Naive thymus-derived CD4-positive, alpha-beta T cell (primary cell): ENCODE measurements around the gene KRT32. TPM values are rescaled to one million over a fixed set of nuclear protein-coding genes. Genes with fewer than 3 reads are reported as not detected.

Experiments used
- ATAC-seq: fragments of 150-1000 bp; cut with Tn5 transposase; 2 replicates; pipeline ENCODE4 v1.10.0; 2021; ENCODE audit warnings: mild to moderate bottlenecking, moderate library complexity
- CTCF ChIA-PET: fragments of 350-600 bp; sonication (Branson Sonifier 250); formaldehyde crosslinking; loops from one replicate; lab custom pipeline; 2021; ENCODE audit warnings: antibody characterized with exemption; lab: Charles Lee
- POLR2A ChIA-PET: fragments of 350-600 bp; sonication (Branson Sonifier 250); formaldehyde crosslinking; loops from one replicate; lab custom pipeline; 2021; ENCODE audit warnings: antibody characterized with exemption, inconsistent platforms; lab: Charles Lee
- DNase-seq, 9 donors: peaks; one replicate each; pipeline versions ENCODE4 v3.0.0 to v3.0.0-alpha.2; 2020 to 2022; ENCODE audit warnings: mixed read lengths in 1 of 9
- H3K27ac ChIP-seq: one replicate; pipeline ENCODE4 v1.7.0; 2013; ENCODE audit warnings: mild to moderate bottlenecking, low read depth, low read length, moderate library complexity
- H3K27me3 ChIP-seq, 2 donors: one replicate each; pipeline ENCODE4 v1.7.0; 2013; ENCODE audit warnings: low read length in 2 of 2, mild to moderate bottlenecking in 2 of 2, moderate library complexity in 2 of 2; ENCODE audit not compliant: control insufficient read depth in 2 of 2, insufficient read depth in 2 of 2
- H3K36me3 ChIP-seq, 3 experiments: 1 replicate in 2 of 3; 2 replicates in 1 of 3; pipeline ENCODE4 v1.7.0; 2013; ENCODE audit warnings: low read length in 3 of 3, mild to moderate bottlenecking in 3 of 3, moderate library complexity in 1 of 3; ENCODE audit not compliant: insufficient read depth in 3 of 3, control insufficient read depth in 2 of 3
- H3K4me1 ChIP-seq, 2 donors: one replicate each; pipeline ENCODE4 v1.7.0; 2013; ENCODE audit warnings: low read length in 2 of 2, mild to moderate bottlenecking in 2 of 2, moderate library complexity in 1 of 2; ENCODE audit not compliant: control insufficient read depth in 2 of 2, insufficient read depth in 2 of 2
- H3K4me3 ChIP-seq: 2 replicates; pipeline ENCODE4 v1.7.0; 2013; ENCODE audit warnings: mild to moderate bottlenecking, low read length
- H3K9me3 ChIP-seq, 3 experiments: 1 replicate in 2 of 3; 2 replicates in 1 of 3; pipeline ENCODE4 v1.7.0; 2013; ENCODE audit warnings: low read length in 3 of 3; ENCODE audit not compliant: control insufficient read depth in 2 of 3
- H3K27ac Mint-ChIP-seq, 9 donors: one replicate each; pipeline ENCODE4 v1.8.0; 2020 to 2022; ENCODE audit warnings: mixed read lengths in 9 of 9, mild to moderate bottlenecking in 8 of 9, moderate library complexity in 5 of 9, inconsistent platforms in 2 of 9
- H3K27me3 Mint-ChIP-seq, 5 donors: one replicate each; pipeline ENCODE4 v1.8.0; 2021 to 2022; ENCODE audit warnings: mixed read lengths in 5 of 5, mild to moderate bottlenecking in 1 of 5
- H3K36me3 Mint-ChIP-seq, 5 donors: one replicate each; pipeline ENCODE4 v1.8.0; 2020 to 2022; ENCODE audit warnings: mixed read lengths in 5 of 5, mild to moderate bottlenecking in 3 of 5, inconsistent platforms in 1 of 5
- H3K4me1 Mint-ChIP-seq, 7 donors: one replicate each; pipeline ENCODE4 v1.8.0; 2020 to 2022; ENCODE audit warnings: mixed read lengths in 7 of 7, mild to moderate bottlenecking in 3 of 7, inconsistent platforms in 1 of 7
- H3K4me3 Mint-ChIP-seq, 10 donors: one replicate each; pipeline ENCODE4 v1.8.0; 2020 to 2022; ENCODE audit warnings: mild to moderate bottlenecking in 10 of 10, mixed read lengths in 10 of 10, moderate library complexity in 6 of 10, inconsistent platforms in 2 of 10
- H3K9me3 Mint-ChIP-seq, 11 donors: one replicate each; pipeline ENCODE4 v1.8.0; 2020 to 2022; ENCODE audit warnings: mixed read lengths in 11 of 11, mild to moderate bottlenecking in 4 of 11, inconsistent platforms in 1 of 11, moderate library complexity in 1 of 11
- intact Hi-C, 2 donors: fragments of 100-400 bp; cut with micrococcal nuclease; formaldehyde crosslinking; loops; one replicate each; pipeline ENCODE4 v1.15.1; 2023
- microRNA-seq: library from miRNA; unstranded; fragments of <30 nt; microRNA quantifications from one replicate; pipeline ENCODE4 v1.2.0, GENCODE V29; 2022; ENCODE audit warnings: borderline microRNAs expressed
- polyA plus RNA-seq, 2 donors: library from polyadenylated mRNA; unstranded; fragments of 300-500 nt; fragmentation: Illumina TruSeq; gene quantifications; one replicate each; pipeline ENCODE4 v1.2.3, GENCODE V29; 2021
- total RNA-seq, 6 experiments: library from RNA in 5 of 6; stranded (reverse) in 5 of 6; gene quantifications; 1 replicate in 5 of 6; 2 replicates in 1 of 6; pipeline ENCODE4 v1.2.3 and lab custom pipeline; 2021 to 2026

KRT32 gene
- total and polyA plus RNA-seq, 7 experiments from 2014 or later: not detected

DNA sequence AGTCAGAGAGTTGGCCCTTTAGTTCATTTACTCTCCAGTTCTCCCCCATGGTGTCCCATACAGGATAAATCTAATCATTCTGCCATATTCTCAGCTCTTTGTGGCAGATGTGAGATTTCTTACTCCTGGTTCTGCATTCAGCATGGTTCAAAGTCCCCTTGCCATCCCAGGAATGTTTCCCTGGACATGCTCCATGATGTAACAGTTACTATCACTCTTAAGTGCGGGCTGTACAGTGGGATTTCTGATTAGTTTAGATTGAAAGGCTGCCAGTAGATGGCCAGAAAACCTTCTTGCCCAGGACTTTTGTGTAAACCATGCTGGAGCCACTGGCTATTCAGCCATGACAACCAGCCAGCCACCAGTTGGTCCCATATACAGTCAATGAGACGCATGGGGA lies 53.2 kb downstream of the KRT32 start:
- Histone ChIP-seq H3K4me3 (no peak overlapping the region), H3K27ac (no peak overlapping the region), H3K4me1 (peaks cover 5 to 9% of the 10 kb centered on the region in 2 donors), H3K27me3 (no peaks in the 10 kb centered on the region), H3K36me3 (no peaks in the 10 kb centered on the region), H3K9me3 (no peaks in the 10 kb centered on the region)
- Mint-ChIP-seq H3K4me3 (no peak overlapping the region), H3K36me3 (no peaks in the 10 kb centered on the region), H3K9me3 (no peaks in the 10 kb centered on the region), H3K4me1 (peaks cover 3 to 24% (median 12%) of the 10 kb centered on the region in 7 donors), H3K27me3 (no peaks in the 10 kb centered on the region), H3K27ac (no peak overlapping the region)
- DNase-seq (no peak), ATAC-seq (no peak)
- ChIA-PET CTCF (interaction anchor here (1.7 kb wide), 1 partner anchor 135 kb away, joined by 4 read pairs; no protein-coding TSS in a partner anchor), POLR2A (no interaction called here)
- intact Hi-C loops: no loop called here

DNA sequence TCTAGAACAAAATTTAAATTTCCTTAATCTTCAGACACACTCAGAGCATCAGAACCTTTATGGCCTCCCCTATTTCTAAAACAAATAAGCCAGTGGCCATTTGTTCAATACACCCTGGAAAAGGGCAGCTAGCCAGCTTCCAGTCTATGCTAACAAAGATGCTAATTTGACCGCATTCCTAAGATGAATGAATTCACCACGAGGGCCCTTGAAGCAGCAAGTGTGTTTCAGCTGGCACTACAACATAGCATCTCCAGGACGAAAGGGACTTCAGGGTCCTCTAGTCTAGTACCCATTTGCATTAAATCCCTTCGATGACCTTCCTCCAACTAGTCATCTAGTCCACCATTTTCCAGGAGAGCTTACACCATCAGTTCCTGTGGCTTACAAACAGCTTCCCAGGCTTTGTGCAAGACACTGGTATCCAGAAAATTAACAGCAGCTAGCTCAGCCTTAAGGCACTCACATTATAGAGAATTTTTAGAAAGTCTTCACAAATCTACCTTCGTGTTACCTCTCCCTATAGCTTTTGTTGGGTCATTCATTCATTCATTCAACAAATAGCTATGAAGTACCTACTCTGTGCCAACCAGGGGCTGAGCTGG lies 53.7 kb downstream of the KRT32 start:
- H3K4me1 Mint-ChIP-seq: peaks cover 5 to 30% (median 16%) of the 10 kb centered on the region in 7 donors
- ATAC-seq (no peak), DNase-seq (no peak)
- H3K27me3 ChIP-seq: no peaks in the 10 kb centered on the region
- H3K4me3 Mint-ChIP-seq: no peak overlapping the region
- H3K27ac ChIP-seq: no peak overlapping the region
- no peak overlapping the region for H3K27ac Mint-ChIP-seq
- POLR2A ChIA-PET: no interaction called here
- no peak overlapping the region for H3K4me3 ChIP-seq
- CTCF ChIA-PET: interaction anchor here (0.8 to 1.7 kb wide), 2 partner anchors 91 to 136 kb away, joined by 3 to 4 read pairs; no protein-coding TSS in a partner anchor
- intact Hi-C loops: no loop called here
- H3K36me3 ChIP-seq: no peaks in the 10 kb centered on the region
- H3K36me3 Mint-ChIP-seq: no peaks in the 10 kb centered on the region
- no peaks in the 10 kb centered on the region for H3K9me3 ChIP-seq
- peaks cover 9 to 14% of the 10 kb centered on the region in 2 donors for H3K4me1 ChIP-seq
- no peaks in the 10 kb centered on the region for H3K27me3 Mint-ChIP-seq
- no peaks in the 10 kb centered on the region for H3K9me3 Mint-ChIP-seq

DNA sequence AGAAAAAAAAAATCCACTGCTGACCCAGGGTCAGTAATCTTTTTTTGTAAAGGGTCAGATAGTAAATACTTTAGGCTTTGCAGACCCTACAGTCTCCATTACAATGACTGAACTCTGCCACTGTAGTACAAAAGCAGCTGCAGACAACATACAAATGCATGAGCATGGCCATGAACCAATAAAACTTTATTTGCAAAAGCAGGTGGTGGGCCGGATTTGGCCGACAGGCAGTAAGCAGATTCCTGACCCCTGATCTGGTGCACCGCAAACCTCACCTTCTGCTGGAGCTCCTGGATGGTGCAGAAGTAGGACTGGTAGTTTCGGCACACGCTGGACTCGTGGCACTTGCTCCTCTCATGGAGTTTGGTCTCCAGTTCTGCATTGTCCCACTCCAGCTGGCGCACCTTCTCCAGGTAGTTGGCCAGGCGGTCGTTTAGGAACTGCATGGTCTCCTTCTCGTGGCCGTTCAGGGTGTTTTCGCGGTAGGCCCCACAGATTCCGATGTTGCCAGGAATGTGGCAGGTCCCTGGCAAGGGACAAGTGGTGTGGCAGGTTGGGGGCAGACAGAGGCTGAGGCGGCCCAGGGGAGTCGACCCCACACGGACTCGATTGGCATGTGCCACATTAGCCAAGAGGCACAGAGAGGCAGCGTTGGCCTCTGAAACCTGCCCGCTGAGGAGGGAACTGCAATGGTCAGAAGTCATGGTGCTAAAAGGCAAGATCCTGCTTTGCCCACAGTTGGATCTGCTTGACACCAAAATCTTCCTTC lies 55.9 kb downstream of the KRT32 start:
- Histone ChIP-seq H3K27ac (no peak overlapping the region), H3K27me3 (no peaks in the 10 kb centered on the region), H3K9me3 (no peaks in the 10 kb centered on the region), H3K36me3 (no peaks in the 10 kb centered on the region), H3K4me1 (peaks cover 9 to 14% of the 10 kb centered on the region in 2 donors), H3K4me3 (no peak overlapping the region)
- H3K4me3 Mint-ChIP-seq: no peak overlapping the region
- H3K9me3 Mint-ChIP-seq: no peaks in the 10 kb centered on the region
- H3K27me3 Mint-ChIP-seq: no peaks in the 10 kb centered on the region
- no peak overlapping the region for H3K27ac Mint-ChIP-seq
- ATAC-seq: no peak
- intact Hi-C loops: no loop called here
- ChIA-PET CTCF (no interaction called here), POLR2A (no interaction called here)
- H3K36me3 Mint-ChIP-seq: no peaks in the 10 kb centered on the region
- peaks cover 5 to 21% (median 19%) of the 10 kb centered on the region in 7 donors for H3K4me1 Mint-ChIP-seq
- DNase-seq: no peak

Small RNAs within 50 kb of the gene (microRNA-seq; reads per million reads assigned to microRNA genes)
- gene MIR6510: not detected

Other genes with a start within 250 kb of the KRT32 start
- gene KRTAP9-2, start 240.7 kb downstream of the KRT32 start, total RNA-seq: not detected
- not detected for gene KRTAP9-2, start 240.7 kb downstream of the KRT32 start, polyA plus RNA-seq
- not detected for gene KRTAP9-3, start 234.9 kb downstream of the KRT32 start, total RNA-seq
- not detected for gene KRTAP9-3, start 234.9 kb downstream of the KRT32 start, polyA plus RNA-seq
- not detected for gene KRTAP9-8, start 229.4 kb downstream of the KRT32 start, total RNA-seq
- gene KRTAP9-8, start 229.4 kb downstream of the KRT32 start, polyA plus RNA-seq: not detected
- not detected for gene KRTAP9-4, start 217.7 kb downstream of the KRT32 start, total RNA-seq
- gene KRTAP9-4, start 217.7 kb downstream of the KRT32 start, polyA plus RNA-seq: not detected
- gene KRTAP9-9, start 212.0 kb downstream of the KRT32 start, total RNA-seq: not detected
- gene KRTAP9-9, start 212.0 kb downstream of the KRT32 start, polyA plus RNA-seq: not detected
- gene KRTAP9-6, start 202.0 kb downstream of the KRT32 start, total RNA-seq: not detected
- not detected for gene KRTAP9-6, start 202.0 kb downstream of the KRT32 start, polyA plus RNA-seq
- gene KRTAP9-7, start 191.7 kb downstream of the KRT32 start, total RNA-seq: not detected
- not detected for gene KRTAP9-7, start 191.7 kb downstream of the KRT32 start, polyA plus RNA-seq
- not detected for gene KRTAP29-1, start 164.5 kb downstream of the KRT32 start, total RNA-seq
- gene KRTAP29-1, start 164.5 kb downstream of the KRT32 start, polyA plus RNA-seq: under 1 TPM in 1 of 2 donors, not detected in 1; 0.30 TPM
- gene KRTAP16-1, start 158.1 kb downstream of the KRT32 start, total RNA-seq: under 1 TPM in 3 of 5 experiments, not detected in 2; 0.22 to 0.49 (median 0.32) TPM
- under 1 TPM in 1 of 2 donors, not detected in 1; 0.19 TPM for gene KRTAP16-1, start 158.1 kb downstream of the KRT32 start, polyA plus RNA-seq
- gene KRTAP17-1, start 151.7 kb downstream of the KRT32 start, total RNA-seq: not detected
- not detected for gene KRTAP17-1, start 151.7 kb downstream of the KRT32 start, polyA plus RNA-seq
- gene KRT33A, start 116.6 kb downstream of the KRT32 start, total RNA-seq: not detected
- gene KRT33A, start 116.6 kb downstream of the KRT32 start, polyA plus RNA-seq: not detected
- gene KRT33B, start 97.6 kb downstream of the KRT32 start, total RNA-seq: not detected
- gene KRT33B, start 97.6 kb downstream of the KRT32 start, polyA plus RNA-seq: not detected
- not detected for gene KRT34, start 85.1 kb downstream of the KRT32 start, total RNA-seq
- not detected for gene KRT34, start 85.1 kb downstream of the KRT32 start, polyA plus RNA-seq
- gene KRT31, start 69.8 kb downstream of the KRT32 start, total RNA-seq: not detected
- not detected for gene KRT31, start 69.8 kb downstream of the KRT32 start, polyA plus RNA-seq
- not detected for gene KRT37, start 42.8 kb downstream of the KRT32 start, total RNA-seq
- not detected for gene KRT37, start 42.8 kb downstream of the KRT32 start, polyA plus RNA-seq
- not detected for gene KRT38, start 26.4 kb downstream of the KRT32 start, total RNA-seq
- not detected for gene KRT38, start 26.4 kb downstream of the KRT32 start, polyA plus RNA-seq
- gene KRT35, start 13.8 kb upstream of the KRT32 start, total RNA-seq: not detected
- not detected for gene KRT35, start 13.8 kb upstream of the KRT32 start, polyA plus RNA-seq
- gene KRT36, start 22.5 kb upstream of the KRT32 start, total RNA-seq: not detected
- not detected for gene KRT36, start 22.5 kb upstream of the KRT32 start, polyA plus RNA-seq
- not detected for gene KRT13, start 38.2 kb upstream of the KRT32 start, total RNA-seq
- not detected for gene KRT13, start 38.2 kb upstream of the KRT32 start, polyA plus RNA-seq
- not detected for gene KRT15, start 51.5 kb upstream of the KRT32 start, total RNA-seq
- not detected for gene KRT15, start 51.5 kb upstream of the KRT32 start, polyA plus RNA-seq
- gene KRT19, start 60.9 kb upstream of the KRT32 start, total RNA-seq: not detected
- gene KRT19, start 60.9 kb upstream of the KRT32 start, polyA plus RNA-seq: not detected
- gene KRT9, start 104.7 kb upstream of the KRT32 start, total RNA-seq: not detected
- gene KRT9, start 104.7 kb upstream of the KRT32 start, polyA plus RNA-seq: not detected
- not detected for gene KRT14, start 119.5 kb upstream of the KRT32 start, total RNA-seq
- gene KRT14, start 119.5 kb upstream of the KRT32 start, polyA plus RNA-seq: not detected
- gene KRT16, start 145.4 kb upstream of the KRT32 start, total RNA-seq: not detected
- gene KRT16, start 145.4 kb upstream of the KRT32 start, polyA plus RNA-seq: not detected
- not detected for gene KRT17, start 157.2 kb upstream of the KRT32 start, total RNA-seq
- not detected for gene KRT17, start 157.2 kb upstream of the KRT32 start, polyA plus RNA-seq
- 1,000 to 10,000 TPM in 2 of 5 experiments, 100 to 1,000 TPM in 3; 710 to 2,222 (median 934) TPM for gene EIF1, start 221.5 kb upstream of the KRT32 start, total RNA-seq
- 1,000 to 10,000 TPM in 1 of 2 donors, 100 to 1,000 TPM in 1; 774 to 1,284 TPM for gene EIF1, start 221.5 kb upstream of the KRT32 start, polyA plus RNA-seq
- gene GAST, start 244.9 kb upstream of the KRT32 start, total RNA-seq: not detected
- gene GAST, start 244.9 kb upstream of the KRT32 start, polyA plus RNA-seq: not detected